Liver (tissue), 9 donors: ENCODE data around the gene LDHB. TPM values are rescaled to one million over a fixed set of nuclear protein-coding genes. Genes with fewer than 3 reads are reported as not detected.
"Not testable (repeated sequence)": the region's sequence is repeated elsewhere in the genome, so short reads cannot be mapped to it uniquely, and the experiment has no call there.

Experiments
- DNase-seq: peaks from one replicate; pipeline ENCODE4 v3.0.0-alpha.2; 2017; ENCODE audit warnings: low spot score
- H3K27ac ChIP-seq, 2 donors: one replicate each; pipeline ENCODE4 v1.7.0; 2013; ENCODE audit warnings: inconsistent platforms in 2 of 2, low read length in 2 of 2, control low read depth in 1 of 2, low read depth in 1 of 2, mild to moderate bottlenecking in 1 of 2
- H3K27me3 ChIP-seq, 4 donors: one replicate each; pipeline versions ENCODE4 v1.6.1 to v1.7.0; 2013; ENCODE audit warnings: low read length in 3 of 4, inconsistent platforms in 1 of 4, mild to moderate bottlenecking in 1 of 4, moderate library complexity in 1 of 4; ENCODE audit not compliant: control insufficient read depth in 4 of 4, insufficient read depth in 4 of 4
- H3K36me3 ChIP-seq, 4 donors: one replicate each; pipeline versions ENCODE4 v1.6.1 to v1.7.0; 2013; ENCODE audit warnings: low read length in 3 of 4, mild to moderate bottlenecking in 3 of 4, low read depth in 1 of 4, moderate library complexity in 1 of 4; ENCODE audit not compliant: control insufficient read depth in 4 of 4, insufficient read depth in 3 of 4
- H3K4me1 ChIP-seq, 4 donors: one replicate each; pipeline versions ENCODE4 v1.6.1 to v1.7.0; 2013; ENCODE audit warnings: low read length in 3 of 4, mild to moderate bottlenecking in 3 of 4, moderate library complexity in 1 of 4; ENCODE audit not compliant: control insufficient read depth in 4 of 4, insufficient read depth in 4 of 4
- H3K4me3 ChIP-seq, 3 donors: one replicate each; pipeline versions ENCODE4 v1.6.1 to v1.7.0; 2013; ENCODE audit warnings: low read length in 3 of 3, control low read depth in 1 of 3, low read depth in 1 of 3, mild to moderate bottlenecking in 1 of 3
- H3K9ac ChIP-seq, 2 donors: one replicate each; pipeline ENCODE4 v1.7.0; 2013; ENCODE audit warnings: low read length in 2 of 2, mild to moderate bottlenecking in 2 of 2, moderate library complexity in 2 of 2, control low read depth in 1 of 2, low read depth in 1 of 2
- H3K9me3 ChIP-seq, 4 donors: one replicate each; pipeline versions ENCODE4 v1.6.1 to v1.7.0; 2013; ENCODE audit warnings: low read length in 3 of 4; ENCODE audit not compliant: control insufficient read depth in 4 of 4
- EGR1 ChIP-seq, 2 donors: IDR thresholded peaks; 2 replicates each; pipeline ENCODE4 v1.6.1; 2016 to 2018; ENCODE audit warnings: antibody characterized with exemption in 2 of 2, low read depth in 2 of 2
- FOXA1 ChIP-seq: IDR thresholded peaks from 2 replicates; pipeline ENCODE4 v1.6.1; 2016; ENCODE audit warnings: antibody characterized with exemption
- HNF4A ChIP-seq, 2 donors: conservative IDR thresholded peaks; 2 replicates each; pipeline ENCODE4 v1.6.1; 2016; ENCODE audit warnings: antibody characterized with exemption in 2 of 2, mild to moderate bottlenecking in 2 of 2
- NR2F2 ChIP-seq: IDR thresholded peaks from 2 replicates; pipeline ENCODE4 v1.6.1; 2016; ENCODE audit warnings: antibody characterized with exemption
- RAD21 ChIP-seq, 2 donors: IDR thresholded peaks; 2 replicates each; pipeline ENCODE4 v1.6.1; 2016; ENCODE audit warnings: antibody characterized with exemption in 2 of 2, mild to moderate bottlenecking in 2 of 2
- RXRA ChIP-seq, 2 donors: IDR thresholded peaks; 2 replicates each; pipeline ENCODE4 v1.6.1; 2017 to 2018; ENCODE audit warnings: antibody characterized with exemption in 2 of 2, mild to moderate bottlenecking in 1 of 2
- TAF1 ChIP-seq: conservative IDR thresholded peaks from 2 replicates; pipeline ENCODE4 v1.6.1; 2016; ENCODE audit warnings: antibody characterized with exemption, mild to moderate bottlenecking
- YY1 ChIP-seq: IDR thresholded peaks from 2 replicates; pipeline ENCODE4 v1.6.1; 2016; ENCODE audit warnings: antibody characterized with exemption, mild to moderate bottlenecking
- WGBS: extraction: QIAGEN DNeasy Blood & Tissue Kit; methylation state at CpG from one replicate; pipeline ENCODE4 v1.1.7; 2013; 5-methylcytosine and 5-hydroxymethylcytosine counted together
- polyA plus RNA-seq, 2 donors: library from polyadenylated mRNA; stranded (reverse) in 1 of 2; unstranded in 1 of 2; fragments of 200-250 nt in 1 of 2; fragments of >200 nt in 1 of 2; fragmentation: Nextera tagmentation in 1 of 2; extraction: Ambion mirVana in 1 of 2; gene quantifications; one replicate each; pipeline versions ENCODE4 v1.2.1 to v1.2.3, GENCODE V29; 2013 to 2015
- total RNA-seq, 2 donors: library from RNA; depleted of rRNA; stranded (reverse); fragments of >200 nt; gene quantifications; one replicate each; pipeline ENCODE4 v1.2.3, GENCODE V29; 2014
- TF ChIP-seq, protein P1 (sequence below): fragments of 150-350 bp; IDR thresholded peaks from 2 replicates; pipeline ENCODE4 v1.5.1; 2017; ENCODE audit warnings: improper control_type of control experiment, low read depth, low read length; ENCODE audit not compliant: missing input control
- TF ChIP-seq, protein P2 (sequence below): IDR thresholded peaks from 2 replicates; pipeline ENCODE4 v1.6.1; 2016; ENCODE audit warnings: antibody characterized with exemption
- donor health status: healthy.
- donor health status: healthy.
- donor health status: healthy.
- donor health status: healthy.
- donor health status: healthy.

The LDHB gene
- total and polyA plus RNA-seq, 4 donors: 20.9 to 99.7 (median 42.3) TPM

DNA sequence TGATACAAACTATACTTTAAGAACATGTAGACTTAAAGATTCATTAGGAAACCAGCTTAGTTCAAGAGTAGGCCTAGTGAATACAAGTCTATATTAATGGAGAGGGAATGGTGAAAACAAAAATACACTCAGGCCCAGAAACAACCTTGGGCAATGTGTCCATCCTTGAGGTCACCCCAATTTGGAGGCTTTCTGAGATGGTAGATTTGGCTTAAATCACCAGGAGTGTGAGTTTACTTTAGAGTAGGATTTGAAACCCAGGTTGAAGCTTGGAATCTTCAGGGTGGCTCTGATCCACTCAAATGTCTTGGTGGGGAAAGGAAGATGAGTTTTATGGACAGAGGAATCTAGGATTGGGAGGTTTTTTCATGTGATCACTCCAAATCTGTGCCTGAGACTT lies 10.5 kb downstream of the LDHB start (continued):
- TF ChIP-seq, protein P1, sequence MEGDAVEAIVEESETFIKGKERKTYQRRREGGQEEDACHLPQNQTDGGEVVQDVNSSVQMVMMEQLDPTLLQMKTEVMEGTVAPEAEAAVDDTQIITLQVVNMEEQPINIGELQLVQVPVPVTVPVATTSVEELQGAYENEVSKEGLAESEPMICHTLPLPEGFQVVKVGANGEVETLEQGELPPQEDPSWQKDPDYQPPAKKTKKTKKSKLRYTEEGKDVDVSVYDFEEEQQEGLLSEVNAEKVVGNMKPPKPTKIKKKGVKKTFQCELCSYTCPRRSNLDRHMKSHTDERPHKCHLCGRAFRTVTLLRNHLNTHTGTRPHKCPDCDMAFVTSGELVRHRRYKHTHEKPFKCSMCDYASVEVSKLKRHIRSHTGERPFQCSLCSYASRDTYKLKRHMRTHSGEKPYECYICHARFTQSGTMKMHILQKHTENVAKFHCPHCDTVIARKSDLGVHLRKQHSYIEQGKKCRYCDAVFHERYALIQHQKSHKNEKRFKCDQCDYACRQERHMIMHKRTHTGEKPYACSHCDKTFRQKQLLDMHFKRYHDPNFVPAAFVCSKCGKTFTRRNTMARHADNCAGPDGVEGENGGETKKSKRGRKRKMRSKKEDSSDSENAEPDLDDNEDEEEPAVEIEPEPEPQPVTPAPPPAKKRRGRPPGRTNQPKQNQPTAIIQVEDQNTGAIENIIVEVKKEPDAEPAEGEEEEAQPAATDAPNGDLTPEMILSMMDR: no peak

DNA sequence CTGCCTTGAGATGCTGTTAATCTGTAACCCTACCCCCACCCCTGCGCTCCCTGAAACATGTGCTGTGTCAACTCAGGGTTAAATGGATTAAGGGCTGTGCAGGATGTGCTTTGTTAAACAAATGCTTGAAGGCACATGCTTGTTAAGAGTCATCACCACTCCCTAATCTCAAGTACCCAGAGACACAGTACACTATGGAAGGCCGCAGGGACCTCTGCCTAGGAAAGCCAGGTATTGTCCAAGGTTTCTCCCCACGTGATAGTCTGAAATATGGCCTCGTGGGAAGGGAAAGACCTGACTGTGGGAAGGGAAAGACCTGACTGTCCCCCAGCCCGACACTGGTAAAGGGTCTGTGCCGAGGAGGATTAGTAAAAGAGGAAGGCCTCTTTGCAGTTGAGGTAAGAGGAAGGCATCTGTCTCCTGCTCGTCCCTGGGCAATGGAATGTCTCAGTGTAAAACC lies 12.6 kb downstream of the LDHB start:
- not testable (repeated sequence) for DNase-seq, H3K9ac ChIP-seq, H3K9me3 ChIP-seq, H3K27me3 ChIP-seq, H3K4me3 ChIP-seq, H3K27ac ChIP-seq, H3K4me1 ChIP-seq, H3K36me3 ChIP-seq
- 72% methylated on average over 7 of the region's 7 CpGs for WGBS

DNA sequence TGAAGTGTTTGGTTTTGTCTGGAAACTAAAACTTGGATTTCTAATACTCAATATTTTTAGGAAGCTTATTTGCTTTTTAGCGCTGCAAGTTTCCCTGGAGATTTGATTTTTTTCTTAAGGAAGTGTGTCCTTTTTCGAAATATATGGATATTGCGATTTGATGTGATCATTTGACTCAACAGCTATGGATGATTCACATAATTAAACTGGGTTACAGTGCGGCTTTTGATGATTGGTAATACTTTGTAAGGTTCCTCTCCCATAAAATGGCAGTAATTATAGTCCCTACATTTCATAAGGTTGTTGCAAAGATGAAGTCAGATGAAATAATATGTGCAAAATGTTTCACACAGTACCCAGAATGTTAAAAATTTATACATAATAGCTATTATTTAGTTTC lies 13.1 kb downstream of the LDHB start:
- Histone ChIP-seq H3K27me3 (no peaks in the 10 kb centered on the region), H3K4me1 (no peaks in the 10 kb centered on the region), H3K27ac (no peak overlapping the region), H3K9ac (no peak overlapping the region), H3K36me3 (peaks cover 0 to 2% (median under 1%) of the 10 kb centered on the region in 4 donors), H3K4me3 (no peak overlapping the region), H3K9me3 (no peaks in the 10 kb centered on the region)
- DNase-seq: no peak
- WGBS: 95% methylated on average over 4 of the region's 4 CpGs
- TF ChIP-seq NR2F2: no peak
- TF ChIP-seq RAD21 (IDR thresholded peaks at IDR 0.05): no peak
- no peak for TF ChIP-seq YY1
- TF ChIP-seq EGR1 (IDR thresholded peaks at IDR 0.05; ENCODE audit: low read depth in 2 of 2): no peak
- no peak for TF ChIP-seq RXRA (IDR thresholded peaks at IDR 0.05)
- TF ChIP-seq, protein P1: no peak
- no peak for TF ChIP-seq FOXA1

DNA sequence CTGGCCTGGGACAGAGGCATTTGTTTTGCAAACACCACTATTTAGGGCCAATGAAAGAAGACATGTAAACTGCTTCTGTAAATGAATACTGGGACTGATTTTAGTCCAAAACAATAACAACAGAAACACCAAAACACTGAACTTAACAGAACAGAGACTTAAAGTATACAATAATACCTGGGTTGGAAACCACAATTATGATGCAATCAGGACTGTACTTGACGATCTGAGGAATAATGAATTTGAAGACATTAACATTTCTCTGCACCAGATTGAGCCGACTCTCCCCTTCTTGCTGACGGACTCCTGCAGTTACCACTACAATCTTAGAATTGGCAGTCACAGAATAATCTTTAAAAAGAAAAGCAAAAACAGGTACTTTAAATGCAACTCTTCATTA lies 13.9 kb downstream of the LDHB start:
- H3K9ac ChIP-seq: no peak overlapping the region
- no peak for DNase-seq
- H3K36me3 ChIP-seq: peaks cover 0 to 2% (median under 1%) of the 10 kb centered on the region in 4 donors
- H3K27ac ChIP-seq: no peak overlapping the region
- 89% methylated on average over 3 of the region's 3 CpGs for WGBS
- H3K4me3 ChIP-seq: no peak overlapping the region
- H3K9me3 ChIP-seq: no peaks in the 10 kb centered on the region
- no peaks in the 10 kb centered on the region for H3K27me3 ChIP-seq
- TF ChIP-seq TAF1 (no peak), FOXA1 (no peak), HNF4A (conservative IDR thresholded peaks at IDR 0.05) (no peak)
- TF ChIP-seq, protein P2, sequence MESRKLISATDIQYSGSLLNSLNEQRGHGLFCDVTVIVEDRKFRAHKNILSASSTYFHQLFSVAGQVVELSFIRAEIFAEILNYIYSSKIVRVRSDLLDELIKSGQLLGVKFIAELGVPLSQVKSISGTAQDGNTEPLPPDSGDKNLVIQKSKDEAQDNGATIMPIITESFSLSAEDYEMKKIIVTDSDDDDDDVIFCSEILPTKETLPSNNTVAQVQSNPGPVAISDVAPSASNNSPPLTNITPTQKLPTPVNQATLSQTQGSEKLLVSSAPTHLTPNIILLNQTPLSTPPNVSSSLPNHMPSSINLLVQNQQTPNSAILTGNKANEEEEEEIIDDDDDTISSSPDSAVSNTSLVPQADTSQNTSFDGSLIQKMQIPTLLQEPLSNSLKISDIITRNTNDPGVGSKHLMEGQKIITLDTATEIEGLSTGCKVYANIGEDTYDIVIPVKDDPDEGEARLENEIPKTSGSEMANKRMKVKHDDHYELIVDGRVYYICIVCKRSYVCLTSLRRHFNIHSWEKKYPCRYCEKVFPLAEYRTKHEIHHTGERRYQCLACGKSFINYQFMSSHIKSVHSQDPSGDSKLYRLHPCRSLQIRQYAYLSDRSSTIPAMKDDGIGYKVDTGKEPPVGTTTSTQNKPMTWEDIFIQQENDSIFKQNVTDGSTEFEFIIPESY: no peak
- no peaks in the 10 kb centered on the region for H3K4me1 ChIP-seq
